ENCODE results near the gene ZNF385B.

GRCh38 chr2:179826297-179826696, 35.1 kb downstream of the ZNF385B start:
- TF ChIP-seq CTCF (IDR thresholded peaks at IDR 0.05) (no peak), POLR2A (IDR thresholded peaks at IDR 0.05) (no peak)

Measured in Peyer's patch (tissue), 4 donors.